DLD1 (cell line): Measurements from ENCODE around the gene GNL2.

ENCODE experiments used
- in situ Hi-C: cut with HindIII; loops from 2 replicates; pipeline ENCODE4 v1.10.0; 2017; ENCODE audit warnings: low sequenced_read_pairs

Gene GNL2

GRCh38 chr1:37595440-37596181 is at the start of gene GNL2:
Gene GNL2 (minus strand): TSS chr1:37595937. CDS start chr1:37595822, 115 bp downstream.
- in situ Hi-C loops, result loop anchor here (5.0 kb wide), 1 partner anchor 87 kb away; no protein-coding TSS in a partner anchor

GRCh38 chr1:37641059-37641458 is 45.3 kb upstream of the GNL2 start:
- in situ Hi-C loops, result no loop called here

- in situ Hi-C loops, result no loop called here
Measured at GRCh38 chr1:37636435-37636834, 40.7 kb upstream of the GNL2 start.

- in situ Hi-C loops, result no loop called here
Measured at GRCh38 chr1:37634992-37635902, 39.5 kb upstream of the GNL2 start.

- in situ Hi-C loops, result no loop called here
Measured at GRCh38 chr1:37634244-37634991, 38.7 kb upstream of the GNL2 start, which contains the start of gene RSPO1. Gene RSPO1 (minus strand): TSS chr1:37634892. CDS start chr1:37629661, 5,231 bp downstream.

GRCh38 chr1:37633938-37634243 is 38.2 kb upstream of the GNL2 start:
- in situ Hi-C loops, result no loop called here

DNA sequence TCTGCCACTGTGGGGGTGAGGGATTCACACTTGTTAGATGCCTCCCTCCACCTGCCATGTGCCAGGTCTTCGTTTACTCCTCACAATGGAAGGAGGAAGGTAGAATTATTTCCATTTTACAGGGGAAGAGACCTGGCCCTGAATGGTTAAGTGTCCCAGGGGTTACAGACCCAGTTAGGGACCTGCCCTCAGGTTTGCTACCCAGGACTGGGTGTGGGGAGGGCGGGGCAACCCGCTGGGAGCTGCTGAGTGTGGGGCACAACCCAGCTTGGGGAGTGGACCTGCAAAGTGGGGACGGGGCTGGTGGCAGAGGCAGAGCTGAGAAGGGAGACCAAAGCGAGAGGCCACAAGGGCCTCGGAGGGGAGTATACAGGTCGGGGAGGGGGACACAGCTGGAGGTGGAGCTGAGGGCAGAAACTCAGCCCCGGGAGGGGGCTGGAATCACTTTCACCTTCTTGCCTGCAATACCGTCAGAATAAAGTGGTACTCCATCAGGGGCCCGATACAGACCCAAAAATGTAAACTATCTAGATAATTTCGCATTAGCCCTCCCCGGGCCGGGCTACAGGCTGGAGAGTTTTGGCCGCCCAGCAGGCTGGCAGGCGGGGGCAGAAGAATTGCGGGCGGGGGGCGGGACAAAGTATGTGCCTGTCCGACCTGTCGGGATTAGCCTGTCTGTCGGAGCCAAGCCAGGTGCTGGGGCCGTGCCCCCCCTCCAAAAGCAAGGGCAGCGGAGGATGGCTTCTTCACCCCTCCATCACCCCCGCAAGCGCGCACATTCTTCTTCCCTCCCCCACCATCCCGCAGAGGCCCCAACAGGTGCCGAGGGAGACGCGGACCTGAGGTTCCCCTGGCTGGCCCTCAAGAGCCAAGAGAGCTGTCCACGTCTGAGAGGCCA is 37.6 kb upstream of the GNL2 start:
- in situ Hi-C loops, result no loop called here

- in situ Hi-C loops, result no loop called here
Measured at GRCh38 chr1:37631036-37631435, 35.3 kb upstream of the GNL2 start.

- in situ Hi-C loops, result no loop called here
Measured at GRCh38 chr1:37630426-37631028, 34.8 kb upstream of the GNL2 start.

GRCh38 chr1:37629726-37630425 is 34.1 kb upstream of the GNL2 start:
- in situ Hi-C loops, result no loop called here

- in situ Hi-C loops, result no loop called here
Measured at GRCh38 chr1:37629008-37629407, 33.3 kb upstream of the GNL2 start.

DNA sequence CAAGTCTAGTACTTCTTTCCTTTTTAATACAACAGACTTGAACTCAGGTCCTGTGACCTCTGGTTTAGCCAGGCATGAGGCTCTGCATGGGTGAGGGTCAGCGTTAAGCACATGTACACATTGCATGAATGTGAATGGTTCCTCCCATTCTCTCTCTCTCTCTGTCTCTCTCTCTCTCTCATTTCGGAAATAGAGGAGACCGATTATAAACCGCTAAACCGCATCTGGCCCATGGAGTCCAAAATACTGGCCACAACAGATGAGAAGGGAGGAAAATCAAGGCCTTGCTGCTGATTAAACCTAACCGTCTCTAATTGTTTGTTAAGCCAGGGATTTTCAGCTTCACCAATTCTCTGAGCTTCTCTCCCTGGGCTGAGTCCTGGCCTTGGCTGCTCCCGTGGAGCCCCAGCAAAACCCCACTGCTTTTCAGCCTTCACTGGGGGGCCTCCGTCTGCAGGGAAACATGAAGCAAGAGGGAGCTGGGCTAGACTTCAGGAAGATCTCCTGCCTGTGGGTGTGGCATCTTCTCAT is 32.4 kb upstream of the GNL2 start:
- in situ Hi-C loops, result no loop called here

GRCh38 chr1:37622131-37622530 is 26.4 kb upstream of the GNL2 start:
- in situ Hi-C loops, result no loop called here

DNA sequence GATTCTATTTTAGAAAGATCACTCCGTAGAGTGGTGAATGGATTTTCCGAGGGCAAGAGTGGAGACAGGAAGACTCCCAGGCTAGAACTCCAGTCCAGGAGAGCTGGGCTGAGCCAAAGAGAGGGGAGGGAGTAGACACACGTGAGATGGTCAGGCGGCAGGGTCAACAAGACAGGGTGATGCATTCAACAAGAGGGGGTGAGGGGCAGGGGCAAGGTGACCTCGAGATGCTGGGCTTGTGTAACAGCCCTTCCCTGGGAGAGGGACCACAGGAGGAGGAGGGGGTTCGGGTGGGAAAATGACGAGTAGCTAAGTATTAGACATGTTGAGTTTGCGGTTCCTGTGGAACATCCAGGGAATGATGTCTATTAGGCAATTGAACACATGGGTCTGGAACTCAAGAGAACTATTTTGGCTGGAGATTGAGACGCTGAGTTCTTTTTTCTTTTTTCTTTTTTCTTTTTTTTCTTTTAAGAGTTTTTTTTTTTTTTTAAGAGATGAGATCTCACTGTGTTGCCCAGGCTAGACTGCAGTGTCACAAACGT is 25.7 kb upstream of the GNL2 start:
- in situ Hi-C loops, result no loop called here

GRCh38 chr1:37620707-37621106 is 25.0 kb upstream of the GNL2 start:
- in situ Hi-C loops, result no loop called here

GRCh38 chr1:37616330-37616729 is 20.6 kb upstream of the GNL2 start:
- in situ Hi-C loops, result no loop called here

DNA sequence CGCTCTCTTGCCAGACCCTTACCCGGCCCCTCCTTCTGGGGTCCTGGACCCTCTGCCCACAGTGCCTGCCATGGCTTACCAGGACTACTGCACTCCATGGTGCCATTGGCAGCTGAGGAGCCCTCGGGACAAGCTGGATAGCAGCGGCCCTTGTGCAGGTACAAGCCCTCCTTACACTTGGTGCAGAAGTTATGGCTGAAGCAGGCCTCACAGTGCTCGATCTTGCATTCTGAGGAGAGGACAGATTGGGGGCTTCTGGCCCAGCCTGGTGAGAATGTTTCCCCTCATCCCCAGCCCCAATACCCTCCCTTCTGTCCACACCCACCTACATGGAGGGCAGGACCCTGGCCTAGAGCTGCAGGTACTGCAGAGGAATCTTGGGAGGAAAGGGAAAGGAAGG is 18.4 kb upstream of the GNL2 start:
- in situ Hi-C loops, result no loop called here

DNA sequence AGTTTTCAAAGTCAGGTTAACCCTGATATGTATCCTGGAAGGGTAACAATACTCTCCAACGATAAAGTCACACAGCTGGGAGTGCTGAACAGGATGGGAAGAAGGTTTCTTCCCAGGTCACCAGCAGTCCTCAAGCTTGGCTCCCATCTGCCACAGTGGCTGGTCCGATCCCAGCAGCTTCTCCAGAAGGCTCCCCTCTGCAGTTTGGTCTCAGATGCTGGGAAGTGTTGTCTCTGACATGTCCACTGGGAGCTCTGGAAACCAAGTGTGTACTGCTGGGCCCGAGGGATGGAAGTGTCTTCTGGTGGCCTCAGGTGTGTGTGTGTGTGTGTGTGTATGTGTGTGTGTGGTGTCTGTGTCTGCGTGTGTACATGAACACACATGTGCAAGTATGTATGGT is 16.4 kb upstream of the GNL2 start:
- in situ Hi-C loops, result no loop called here

DNA sequence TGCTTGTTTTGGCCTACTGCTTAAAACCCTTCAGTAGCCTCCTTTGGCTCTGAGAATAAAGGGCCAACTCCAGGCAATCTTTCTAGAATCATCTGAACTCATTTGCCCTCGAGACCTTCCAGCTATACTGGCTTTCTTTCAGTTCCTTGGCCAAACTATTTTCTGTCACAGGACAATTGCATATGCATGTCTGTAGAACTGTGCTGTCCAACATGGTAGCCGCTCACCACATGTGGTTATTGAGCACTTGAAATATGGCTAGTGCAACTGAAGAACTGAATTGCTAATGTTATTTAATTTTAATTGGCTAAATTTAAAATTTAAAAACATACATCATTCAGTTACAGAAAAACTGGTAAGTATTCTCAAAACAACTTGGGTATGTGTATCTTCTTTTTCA is 14.3 kb upstream of the GNL2 start:
- in situ Hi-C loops, result no loop called here
